H9 (cell line): ENCODE measurements around the gene TELO2. TPM values are rescaled to one million over a fixed set of nuclear protein-coding genes. Genes with fewer than 3 reads are reported as not detected.
A peak's percentile ranks its signal among the peaks of the same experiment; 100 is the strongest.

Experiments used
- DNase-seq: peaks from one replicate; pipeline ENCODE4 v3.0.0-alpha.2; 2017
- H2AFZ ChIP-seq: one replicate; pipeline ENCODE4 v1.6.1; 2013; ENCODE audit warnings: mild to moderate bottlenecking, low read length, control low read depth, moderate library complexity
- H2AK5ac ChIP-seq: 2 replicates; pipeline ENCODE4 v1.6.1; 2013; ENCODE audit warnings: low read length, control low read depth, mixed read lengths; ENCODE audit not compliant: insufficient read length
- H2BK120ac ChIP-seq: one replicate; pipeline ENCODE4 v1.6.1; 2013; ENCODE audit warnings: low read depth, mild to moderate bottlenecking, low read length, control low read depth, inconsistent platforms; ENCODE audit not compliant: poor library complexity, severe bottlenecking
- H2BK12ac ChIP-seq: 2 replicates; pipeline ENCODE4 v1.6.1; 2013; ENCODE audit warnings: low read length, control low read depth, mixed read lengths, low read depth; ENCODE audit not compliant: insufficient read length
- H2BK15ac ChIP-seq: 2 replicates; pipeline ENCODE4 v1.6.1; 2013; ENCODE audit warnings: low read depth, low read length, control low read depth
- H2BK20ac ChIP-seq: one replicate; pipeline ENCODE4 v1.6.1; 2013; ENCODE audit warnings: low read depth, mild to moderate bottlenecking, low read length, control low read depth, inconsistent platforms; ENCODE audit not compliant: poor library complexity, severe bottlenecking
- H2BK5ac ChIP-seq: 2 replicates; pipeline ENCODE4 v1.6.1; 2013; ENCODE audit warnings: low read length, control low read depth, mixed read lengths; ENCODE audit not compliant: insufficient read length
- H3K14ac ChIP-seq: 2 replicates; pipeline ENCODE4 v1.6.1; 2013; ENCODE audit warnings: low read length, control low read depth; ENCODE audit not compliant: insufficient read depth
- H3K18ac ChIP-seq: 2 replicates; pipeline ENCODE4 v1.6.1; 2013; ENCODE audit warnings: low read depth, mild to moderate bottlenecking, mixed read lengths, low read length, control low read depth; ENCODE audit not compliant: insufficient read length
- H3K23ac ChIP-seq: 2 replicates; pipeline ENCODE4 v1.6.1; 2013; ENCODE audit warnings: low read length, control low read depth, mixed read lengths, low read depth; ENCODE audit not compliant: insufficient read length
- H3K23me2 ChIP-seq: 2 replicates; pipeline ENCODE4 v1.6.1; 2013; ENCODE audit warnings: low read depth, mild to moderate bottlenecking, mixed read lengths, low read length, control low read depth; ENCODE audit not compliant: insufficient read length, poor library complexity, severe bottlenecking
- H3K27ac ChIP-seq: 2 replicates; pipeline ENCODE4 v1.5.1; 2013; ENCODE audit warnings: low read length, control low read depth, mixed read lengths, low read depth; ENCODE audit not compliant: insufficient read length
- H3K27me3 ChIP-seq: 2 replicates; pipeline ENCODE4 v1.6.1; 2013; ENCODE audit warnings: low read length, control low read depth, inconsistent platforms; ENCODE audit not compliant: insufficient read depth
- H3K4ac ChIP-seq: 2 replicates; pipeline ENCODE4 v1.6.1; 2013; ENCODE audit warnings: low read depth, mild to moderate bottlenecking, control low read depth, inconsistent platforms, low read length, moderate library complexity
- H3K4me1 ChIP-seq: 2 replicates; pipeline ENCODE4 v1.6.1; 2013; ENCODE audit warnings: low read length, control low read depth, inconsistent platforms; ENCODE audit not compliant: insufficient read depth
- H3K4me2 ChIP-seq: 2 replicates; pipeline ENCODE4 v1.6.1; 2013; ENCODE audit warnings: low read length, control low read depth, mixed read lengths; ENCODE audit not compliant: insufficient read length, insufficient read depth
- H3K56ac ChIP-seq: 2 replicates; pipeline ENCODE4 v1.6.1; 2013; ENCODE audit warnings: low read depth, mild to moderate bottlenecking, mixed read lengths, low read length, control low read depth; ENCODE audit not compliant: insufficient read length
- H3K79me1 ChIP-seq: 2 replicates; pipeline ENCODE4 v1.6.1; 2013; ENCODE audit warnings: low read depth, mild to moderate bottlenecking, moderate library complexity, low read length, control low read depth, inconsistent platforms; ENCODE audit not compliant: insufficient read depth, poor library complexity, severe bottlenecking
- H3K79me2 ChIP-seq: 2 replicates; pipeline ENCODE4 v1.6.1; 2013; ENCODE audit warnings: low read length, control low read depth, inconsistent platforms; ENCODE audit not compliant: insufficient read depth
- H3K9ac ChIP-seq: 2 replicates; pipeline ENCODE4 v1.6.1; 2013; ENCODE audit warnings: low read length, control low read depth, mixed read lengths; ENCODE audit not compliant: insufficient read length; ENCODE audit errors: extremely low read depth
- H3K9me3 ChIP-seq: one replicate; pipeline ENCODE4 v1.6.1; 2013; ENCODE audit warnings: low read depth, low read length, inconsistent platforms; ENCODE audit not compliant: control insufficient read depth
- H3T11ph ChIP-seq: one replicate; pipeline ENCODE4 v1.6.1; 2013; ENCODE audit warnings: mild to moderate bottlenecking, low read length, control low read depth, inconsistent platforms
- H4K20me1 ChIP-seq: one replicate; pipeline ENCODE4 v1.6.1; 2013; ENCODE audit not compliant: control insufficient read depth, insufficient read length, insufficient read depth
- H4K5ac ChIP-seq: 2 replicates; pipeline ENCODE4 v1.6.1; 2013; ENCODE audit warnings: low read depth, mild to moderate bottlenecking, mixed read lengths, low read length, control low read depth; ENCODE audit not compliant: insufficient read length
- H4K8ac ChIP-seq: replicated peaks from 2 replicates; pipeline ENCODE4 v1.6.1; 2013; ENCODE audit warnings: low read length, control low read depth, mixed read lengths, low read depth; ENCODE audit not compliant: insufficient read length
- H4K91ac ChIP-seq: 2 replicates; pipeline ENCODE4 v1.6.1; 2013; ENCODE audit warnings: low read depth, mild to moderate bottlenecking, moderate library complexity, mixed read lengths, low read length, control low read depth; ENCODE audit not compliant: insufficient read length
- H3K27ac Mint-ChIP-seq, 3 experiments: 2 replicates in 2 of 3; 3 replicates in 1 of 3; pipeline ENCODE4 v1.8.0; 2020 to 2021; ENCODE audit warnings: mixed read lengths in 3 of 3, mild to moderate bottlenecking in 1 of 3, moderate library complexity in 1 of 3
- H3K27me3 Mint-ChIP-seq: 2 replicates; pipeline ENCODE4 v1.8.0; 2021; ENCODE audit warnings: low read depth, mild to moderate bottlenecking, moderate library complexity, mixed read lengths
- H3K36me3 Mint-ChIP-seq, 3 experiments: 2 replicates in 2 of 3; 3 replicates in 1 of 3; pipeline ENCODE4 v1.8.0; 2020 to 2021; ENCODE audit warnings: low read depth in 3 of 3, mixed read lengths in 3 of 3; ENCODE audit not compliant: insufficient read depth in 1 of 3
- H3K4me1 Mint-ChIP-seq, 2 experiments: 2 replicates each; pipeline ENCODE4 v1.8.0; 2020; ENCODE audit warnings: mixed read lengths in 2 of 2
- H3K4me3 Mint-ChIP-seq, 2 experiments: 2 replicates in 1 of 2; 3 replicates in 1 of 2; pipeline ENCODE4 v1.8.0; 2020 to 2021; ENCODE audit warnings: mild to moderate bottlenecking in 2 of 2, mixed read lengths in 2 of 2, moderate library complexity in 1 of 2
- H3K9me3 Mint-ChIP-seq, 2 experiments: 2 replicates in 1 of 2; 3 replicates in 1 of 2; pipeline ENCODE4 v1.8.0; 2020; ENCODE audit warnings: mild to moderate bottlenecking in 2 of 2, mixed read lengths in 2 of 2, moderate library complexity in 1 of 2
- WGBS: extraction: QIAGEN DNeasy Blood & Tissue Kit; methylation state at CpG from one replicate; pipeline ENCODE4 v1.1.7; 2013; ENCODE audit warnings: missing lambda C conversion rate, low lambda C conversion rate, mixed read lengths; ENCODE audit not compliant: insufficient read length; ENCODE audit errors: extremely low coverage; 5-methylcytosine and 5-hydroxymethylcytosine counted together
- total RNA-seq: library from RNA; stranded (reverse); gene quantifications from 2 replicates; pipeline ENCODE4 v1.2.1, GENCODE V29; 2021
- TF ChIP-seq, protein P1 (sequence below): fragments of 200-600 bp; sonication (generic); conservative IDR thresholded peaks from 3 replicates; pipeline ENCODE4 v1.8.0; 2021; ENCODE audit warnings: antibody characterized with exemption, mild to moderate bottlenecking

Gene TELO2
- total RNA-seq, 1 experiment from 2014 or later = 98.9 TPM

DNA sequence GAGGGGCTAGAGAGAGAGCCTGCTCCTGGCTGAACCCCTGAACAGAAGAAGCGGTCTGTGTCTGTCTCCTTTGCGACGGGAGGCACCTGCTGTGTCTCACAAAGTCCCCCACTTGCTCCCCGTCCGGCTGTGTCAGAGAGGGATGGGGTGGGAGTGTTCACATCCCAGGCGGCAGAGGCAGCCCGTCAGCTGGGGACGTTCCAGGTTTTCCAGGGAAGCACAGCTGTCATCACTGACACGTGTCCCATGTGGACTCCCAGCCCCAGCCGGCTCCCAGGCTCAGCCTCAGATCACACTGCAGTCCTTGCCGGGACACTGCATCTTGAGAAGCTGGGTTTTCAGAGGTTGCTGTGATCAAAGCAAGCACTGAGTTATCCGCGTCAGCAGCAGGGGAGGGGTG is 1.6 kb downstream of the TELO2 start:
- Mint-ChIP-seq H3K27ac (no peak overlapping the region), H3K27me3 (no peaks in the 10 kb centered on the region; the same call in none of the 2 replicates), H3K9me3 (no peaks in the 10 kb centered on the region), H3K4me1 (peaks cover 4 to 12% of the 10 kb centered on the region in 2 experiments), H3K36me3 (peaks cover 7 to 40% (median 37%) of the 10 kb centered on the region in 3 experiments; a peak in 6 of 7 replicates), H3K4me3 (peak overlapping the region; percentile 87 to 94)
- no peak overlapping the region for H2AFZ ChIP-seq
- no peak overlapping the region for H2AK5ac ChIP-seq
- no CpG with 5 or more reads among the region's 13 CpGs for WGBS
- no peak overlapping the region for H3K18ac ChIP-seq
- DNase-seq = no peak
- H3T11ph ChIP-seq = no peak overlapping the region
- no peak overlapping the region for H2BK12ac ChIP-seq
- H3K79me1 ChIP-seq = no peaks in the 10 kb centered on the region
- no peak overlapping the region for H3K9ac ChIP-seq
- no peak overlapping the region for H3K27ac ChIP-seq
- no peaks in the 10 kb centered on the region for H3K27me3 ChIP-seq
- no peaks in the 10 kb centered on the region for H4K20me1 ChIP-seq
- no peak overlapping the region for H3K4ac ChIP-seq
- TF ChIP-seq, protein P1, sequence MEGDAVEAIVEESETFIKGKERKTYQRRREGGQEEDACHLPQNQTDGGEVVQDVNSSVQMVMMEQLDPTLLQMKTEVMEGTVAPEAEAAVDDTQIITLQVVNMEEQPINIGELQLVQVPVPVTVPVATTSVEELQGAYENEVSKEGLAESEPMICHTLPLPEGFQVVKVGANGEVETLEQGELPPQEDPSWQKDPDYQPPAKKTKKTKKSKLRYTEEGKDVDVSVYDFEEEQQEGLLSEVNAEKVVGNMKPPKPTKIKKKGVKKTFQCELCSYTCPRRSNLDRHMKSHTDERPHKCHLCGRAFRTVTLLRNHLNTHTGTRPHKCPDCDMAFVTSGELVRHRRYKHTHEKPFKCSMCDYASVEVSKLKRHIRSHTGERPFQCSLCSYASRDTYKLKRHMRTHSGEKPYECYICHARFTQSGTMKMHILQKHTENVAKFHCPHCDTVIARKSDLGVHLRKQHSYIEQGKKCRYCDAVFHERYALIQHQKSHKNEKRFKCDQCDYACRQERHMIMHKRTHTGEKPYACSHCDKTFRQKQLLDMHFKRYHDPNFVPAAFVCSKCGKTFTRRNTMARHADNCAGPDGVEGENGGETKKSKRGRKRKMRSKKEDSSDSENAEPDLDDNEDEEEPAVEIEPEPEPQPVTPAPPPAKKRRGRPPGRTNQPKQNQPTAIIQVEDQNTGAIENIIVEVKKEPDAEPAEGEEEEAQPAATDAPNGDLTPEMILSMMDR = no peak; the same call in 2 of the 3 replicates
- peaks cover 3% of the 10 kb centered on the region for H3K23me2 ChIP-seq
- H2BK15ac ChIP-seq = no peak overlapping the region
- no peak overlapping the region for H4K5ac ChIP-seq
- H4K91ac ChIP-seq = no peak overlapping the region
- H4K8ac ChIP-seq = no peak overlapping the region
- no peak overlapping the region for H3K23ac ChIP-seq
- H3K14ac ChIP-seq = no peak overlapping the region
- no peak overlapping the region for H2BK20ac ChIP-seq
- H2BK120ac ChIP-seq = no peak overlapping the region
- H2BK5ac ChIP-seq = no peak overlapping the region
- H3K4me2 ChIP-seq = no peak overlapping the region
- no peak overlapping the region for H3K56ac ChIP-seq
- H3K79me2 ChIP-seq = no peaks in the 10 kb centered on the region; the same call in 1 of the 2 replicates
- H3K4me1 ChIP-seq = no peaks in the 10 kb centered on the region; the same call in 1 of the 2 replicates
- no peaks in the 10 kb centered on the region for H3K9me3 ChIP-seq
